NCI-H2107 treated with DMSO at 0.1 percent for 48 hours (cell line): ENCODE measurements around the gene PREX1.
A peak's percentile ranks its signal among the peaks of the same experiment; 100 is the strongest.
"Not testable (repeated sequence)": the region's sequence is repeated elsewhere in the genome, so short reads cannot be mapped to it uniquely, and the experiment has no call there.

Source experiments
- DNase-seq: peaks from one replicate; lab custom pipeline; 2025; ENCODE audit not compliant: unreplicated experiment; lab: John Stamatoyannopoulos, UW

The PREX1 gene

DNA sequence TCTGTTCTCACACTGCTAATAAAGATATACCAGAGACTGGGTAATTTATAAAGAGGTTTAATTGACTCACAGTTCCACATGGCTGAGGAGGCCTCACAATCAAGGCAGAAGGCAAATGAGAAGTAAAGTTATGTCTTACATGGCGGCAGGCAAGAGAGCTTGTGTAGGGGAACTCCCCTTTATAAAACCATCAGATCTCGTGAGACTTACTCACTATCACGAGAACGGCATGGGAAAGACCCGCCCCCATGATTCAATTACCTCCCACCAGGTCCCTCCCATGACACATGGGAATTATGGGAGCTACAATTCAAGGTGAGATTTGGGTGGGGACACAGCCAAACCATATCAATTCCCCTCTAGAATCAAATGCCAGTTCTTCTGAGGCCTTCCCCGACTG is 71.0 kb downstream of the PREX1 start:
- DNase-seq: not testable (repeated sequence)

DNA sequence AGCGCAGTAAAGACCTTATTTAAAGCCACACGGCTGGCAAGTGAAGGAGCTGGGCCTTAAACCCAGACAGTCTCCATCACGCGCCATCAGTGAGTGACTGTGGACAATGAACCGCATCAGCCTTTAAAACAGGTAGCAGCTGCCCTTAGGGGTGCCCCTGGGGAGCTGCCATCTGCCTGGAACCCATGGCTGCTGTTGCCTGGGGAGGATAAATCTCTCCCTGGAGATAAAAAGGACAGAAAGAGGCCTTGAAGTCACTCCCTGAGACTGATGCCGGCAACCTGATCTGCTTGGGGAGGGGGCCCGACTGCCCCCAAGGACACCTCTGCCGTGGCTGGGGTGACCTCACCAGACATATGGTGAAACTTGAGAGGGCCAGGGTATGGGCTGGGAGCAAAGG is 73.5 kb downstream of the PREX1 start:
- peak; percentile 72 for DNase-seq

- DNase-seq: no peak
Measured at GRCh38 chr20:48752963-48753362, 74.8 kb downstream of the PREX1 start.

- no peak for DNase-seq
Measured at GRCh38 chr20:48751871-48752270, 75.9 kb downstream of the PREX1 start.

- DNase-seq: peak; percentile 65
Measured at GRCh38 chr20:48750941-48751635, 76.7 kb downstream of the PREX1 start.

DNA sequence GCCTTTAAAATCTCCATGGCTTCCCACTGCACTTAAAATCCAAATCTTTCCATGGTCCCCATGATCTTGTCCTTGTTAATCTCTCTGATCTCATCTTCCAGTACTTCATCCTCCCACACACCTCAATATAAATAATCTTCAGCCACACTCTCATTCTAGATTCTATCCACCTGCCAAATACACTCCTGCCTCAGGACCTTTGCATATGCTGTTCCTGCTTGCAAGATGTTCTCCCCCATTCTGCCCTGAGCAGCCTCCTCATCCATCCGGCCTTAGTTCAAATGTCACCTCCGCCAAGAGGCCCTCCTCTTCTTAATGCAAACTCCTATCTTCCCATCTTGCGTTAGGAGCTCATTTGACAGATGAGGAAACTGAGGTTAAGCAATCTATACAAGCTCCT is 77.4 kb downstream of the PREX1 start:
- DNase-seq: no peak

DNA sequence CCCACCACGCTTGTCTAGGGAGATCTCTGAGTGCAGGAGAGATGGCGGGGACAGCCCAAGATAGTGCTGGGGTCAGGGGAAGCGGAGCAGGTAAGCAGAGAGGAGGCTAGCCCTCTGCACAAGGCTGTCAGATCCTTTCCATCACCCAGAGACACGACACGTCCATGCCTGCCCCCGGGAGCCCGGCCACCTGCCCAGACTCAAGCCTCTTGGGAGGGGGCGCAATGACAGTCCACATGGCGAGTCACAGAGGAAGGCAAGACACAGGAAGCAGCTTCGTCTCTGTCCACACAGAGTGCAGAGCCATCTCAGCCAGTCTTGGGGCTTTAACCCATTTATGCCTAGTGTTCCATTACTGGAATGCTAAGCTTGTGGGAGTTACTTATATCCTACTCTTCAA is 78.4 kb downstream of the PREX1 start:
- DNase-seq: no peak

DNA sequence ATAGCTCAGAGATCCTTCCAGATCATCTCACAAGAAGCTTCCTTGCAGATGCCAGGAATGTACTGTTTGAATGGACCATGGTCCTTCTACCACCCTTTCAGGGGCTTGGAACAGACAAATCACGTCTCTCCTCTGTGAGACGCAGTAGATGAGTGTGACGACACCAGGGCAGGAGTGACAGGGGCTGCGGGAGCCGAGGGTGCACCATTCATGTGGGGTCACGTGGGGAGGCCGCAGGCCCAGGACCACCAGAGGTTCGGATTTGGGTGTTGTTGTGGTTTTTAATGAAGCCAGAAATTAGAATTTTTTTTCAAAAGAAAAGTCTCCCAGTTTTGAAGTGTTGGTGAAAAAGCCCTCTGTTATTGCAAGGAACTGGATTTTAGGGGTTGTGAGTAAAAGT is 79.2 kb downstream of the PREX1 start:
- DNase-seq: no peak

GRCh38 chr20:48747840-48748414 is 79.9 kb downstream of the PREX1 start:
- DNase-seq: no peak

GRCh38 chr20:48745330-48745729 is 82.5 kb downstream of the PREX1 start:
- no peak for DNase-seq

DNA sequence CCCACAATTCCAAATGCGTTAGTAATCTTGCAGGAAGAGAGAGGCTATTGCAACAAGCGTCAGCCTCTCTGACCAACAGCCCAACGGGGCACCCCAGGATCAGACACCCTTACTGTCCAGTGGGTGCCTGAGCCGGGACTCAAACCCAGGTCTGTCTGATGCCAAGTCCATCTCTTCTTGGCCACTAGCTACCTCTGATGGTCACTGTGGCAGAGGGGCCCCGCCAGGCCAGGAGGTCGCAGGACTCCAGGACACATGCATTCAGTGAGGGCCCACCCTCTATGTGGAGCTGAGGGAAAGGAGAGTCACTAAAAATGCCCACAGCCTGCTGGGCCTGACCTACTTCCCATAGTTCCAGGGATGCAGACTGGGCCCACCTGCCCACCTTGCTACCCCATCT is 83.3 kb downstream of the PREX1 start:
- DNase-seq: no peak

GRCh38 chr20:48743807-48744206 is 84.0 kb downstream of the PREX1 start:
- no peak for DNase-seq

GRCh38 chr20:48742912-48743680 is 84.7 kb downstream of the PREX1 start:
- no peak for DNase-seq

DNA sequence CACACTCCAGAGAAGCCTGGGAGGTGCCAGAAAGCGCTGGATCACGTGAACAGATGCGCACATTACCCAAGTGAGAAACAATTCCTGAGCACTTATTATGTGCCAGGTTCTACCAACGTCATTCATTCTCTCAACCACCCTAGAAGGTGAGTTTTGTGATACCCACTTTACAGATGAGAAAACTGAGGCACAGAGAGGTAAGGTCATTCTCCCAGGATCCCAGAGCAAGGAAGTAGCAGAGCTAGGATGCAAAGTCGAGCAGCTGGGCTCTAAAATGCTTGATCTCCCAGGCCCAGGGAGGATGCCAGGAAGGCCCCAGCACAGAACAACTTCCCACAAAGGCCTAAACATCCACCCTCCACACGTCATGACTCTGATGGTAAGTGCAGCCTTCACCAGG is 85.6 kb downstream of the PREX1 start:
- DNase-seq: no peak

GRCh38 chr20:48741669-48742068 is 86.1 kb downstream of the PREX1 start:
- no peak for DNase-seq

DNA sequence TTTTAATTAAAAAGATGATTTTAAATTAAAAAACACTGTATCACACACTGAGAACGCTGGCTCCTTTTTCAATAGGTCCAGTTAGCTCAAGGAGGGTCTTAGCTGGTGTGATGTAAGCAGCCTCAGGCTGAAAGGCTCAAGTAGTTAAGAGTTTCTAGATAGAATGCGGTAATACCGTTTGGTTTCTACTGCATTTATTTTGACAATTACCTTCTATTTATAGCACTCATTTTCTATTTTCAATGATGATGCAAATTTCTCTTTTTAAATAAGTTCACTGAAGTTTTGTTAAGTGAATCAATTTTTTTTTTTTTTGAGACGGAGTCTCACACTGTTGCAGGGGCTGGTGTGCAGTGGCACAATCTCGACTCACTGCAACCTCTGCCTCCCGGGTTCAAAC is 87.1 kb downstream of the PREX1 start:
- DNase-seq: no peak

- DNase-seq: peak; percentile 46
Measured at GRCh38 chr20:48740292-48740649, 87.5 kb downstream of the PREX1 start.

GRCh38 chr20:48739395-48740291 is 88.2 kb downstream of the PREX1 start:
- no peak for DNase-seq

DNA sequence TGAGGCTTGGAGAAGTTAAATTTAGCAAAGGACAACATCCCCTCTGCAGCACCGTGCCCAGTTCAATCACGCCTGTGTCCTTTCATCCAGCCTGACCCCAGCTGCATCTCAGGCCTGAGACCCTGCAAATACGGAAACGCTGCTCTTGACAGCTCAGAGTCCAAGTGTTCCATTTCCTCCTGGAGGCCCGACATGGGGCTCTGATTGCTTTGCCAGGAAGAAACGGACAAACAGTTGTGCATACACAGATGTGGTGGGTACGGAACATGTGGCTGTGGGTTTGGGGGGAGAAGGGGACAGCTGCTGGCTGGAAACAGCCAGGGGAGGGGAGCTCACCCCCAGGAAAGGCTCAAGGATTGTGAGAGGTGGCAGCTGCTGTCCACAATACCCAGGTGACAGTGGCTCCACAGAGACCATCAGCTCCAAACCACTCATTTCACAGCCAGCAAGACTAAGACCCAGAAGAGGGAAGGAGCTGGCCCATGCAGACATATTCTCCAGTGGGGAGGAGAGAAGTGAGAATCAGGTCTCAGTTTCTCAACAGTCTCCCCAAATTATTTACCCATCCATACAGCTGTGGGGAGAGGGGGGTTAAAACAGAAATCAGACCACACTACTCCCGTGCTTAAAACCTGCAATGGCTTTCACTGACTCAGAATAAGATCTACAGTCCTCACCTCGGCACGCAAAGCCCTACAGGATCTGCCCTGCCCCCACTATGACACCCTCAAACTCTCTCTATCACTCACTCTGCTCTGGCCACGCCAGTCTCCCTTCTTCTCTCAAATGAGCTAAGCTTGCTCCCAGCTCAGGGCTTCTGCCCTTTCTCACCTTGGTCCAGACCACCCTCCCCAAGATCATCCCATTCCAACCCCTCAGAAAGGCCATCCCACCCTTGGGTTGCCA is 89.1 kb downstream of the PREX1 start:
- DNase-seq: no peak

DNA sequence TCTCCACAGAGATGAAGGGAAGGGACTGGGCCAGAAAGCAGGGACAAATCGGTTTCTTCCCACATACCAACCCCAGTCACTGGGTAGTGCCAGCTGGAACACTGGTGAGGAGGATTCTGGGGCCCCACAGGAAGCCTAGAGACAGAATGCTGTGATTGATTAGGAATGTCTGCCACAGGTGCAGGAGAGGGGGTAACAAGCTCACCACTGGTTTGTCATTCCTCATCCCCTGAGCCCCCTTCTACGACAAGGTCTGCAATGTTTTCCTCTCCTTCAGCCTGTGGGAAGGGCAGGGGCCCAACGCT is 89.8 kb downstream of the PREX1 start:
- DNase-seq: no peak
